ENCODE results near the gene SBNO1. TPM values are rescaled to one million over a fixed set of nuclear protein-coding genes. Genes with fewer than 3 reads are reported as not detected.

Gene SBNO1
- total and polyA plus RNA-seq, 7 donors: 6.8 to 49.6 (median 30.4) TPM

DNA sequence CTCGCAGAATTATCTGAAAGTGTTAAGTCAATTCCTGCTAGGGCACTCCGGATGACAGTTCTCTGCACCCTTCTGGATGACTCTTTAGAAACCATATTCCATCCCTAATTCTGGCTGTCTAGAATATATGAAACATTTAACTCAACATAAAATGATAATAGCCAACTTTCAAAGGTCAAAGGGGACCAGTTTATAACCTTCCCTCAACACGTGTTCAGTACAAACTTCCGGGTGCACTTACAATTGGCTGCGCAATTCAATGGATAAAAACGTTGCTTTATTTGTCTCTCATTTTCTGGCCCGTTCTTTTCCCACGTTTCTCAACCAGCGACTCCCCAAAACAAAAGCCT is 1.3 kb downstream of the SBNO1 start:
- H3K4me3 ChIP-seq: peak overlapping the region; percentile 95
- no peak for DNase-seq
- intact Hi-C loops (cut with DNase I): no loop called here
- H3K27me3 ChIP-seq (ENCODE audit: insufficient read depth in 3 of 3, low read length in 2 of 3): no peaks in the 10 kb centered on the region
- peaks cover 0 to 2% of the 10 kb centered on the region in 2 donors for H3K36me3 ChIP-seq (ENCODE audit: insufficient read depth in 1 of 2, low read depth in 1 of 2)
- no peaks in the 10 kb centered on the region for H3K9me3 ChIP-seq
- 2 to 5% (median 5%) methylated on average over 9 of the region's 9 CpGs for WGBS, 3 donors
- H3K4me1 ChIP-seq: peaks cover 18% of the 10 kb centered on the region
- peak overlapping the region; percentile 85 for H3K27ac ChIP-seq
- TF ChIP-seq, protein P1, sequence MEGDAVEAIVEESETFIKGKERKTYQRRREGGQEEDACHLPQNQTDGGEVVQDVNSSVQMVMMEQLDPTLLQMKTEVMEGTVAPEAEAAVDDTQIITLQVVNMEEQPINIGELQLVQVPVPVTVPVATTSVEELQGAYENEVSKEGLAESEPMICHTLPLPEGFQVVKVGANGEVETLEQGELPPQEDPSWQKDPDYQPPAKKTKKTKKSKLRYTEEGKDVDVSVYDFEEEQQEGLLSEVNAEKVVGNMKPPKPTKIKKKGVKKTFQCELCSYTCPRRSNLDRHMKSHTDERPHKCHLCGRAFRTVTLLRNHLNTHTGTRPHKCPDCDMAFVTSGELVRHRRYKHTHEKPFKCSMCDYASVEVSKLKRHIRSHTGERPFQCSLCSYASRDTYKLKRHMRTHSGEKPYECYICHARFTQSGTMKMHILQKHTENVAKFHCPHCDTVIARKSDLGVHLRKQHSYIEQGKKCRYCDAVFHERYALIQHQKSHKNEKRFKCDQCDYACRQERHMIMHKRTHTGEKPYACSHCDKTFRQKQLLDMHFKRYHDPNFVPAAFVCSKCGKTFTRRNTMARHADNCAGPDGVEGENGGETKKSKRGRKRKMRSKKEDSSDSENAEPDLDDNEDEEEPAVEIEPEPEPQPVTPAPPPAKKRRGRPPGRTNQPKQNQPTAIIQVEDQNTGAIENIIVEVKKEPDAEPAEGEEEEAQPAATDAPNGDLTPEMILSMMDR (IDR thresholded peaks at IDR 0.05): no peak
- ATAC-seq: no peak

DNA sequence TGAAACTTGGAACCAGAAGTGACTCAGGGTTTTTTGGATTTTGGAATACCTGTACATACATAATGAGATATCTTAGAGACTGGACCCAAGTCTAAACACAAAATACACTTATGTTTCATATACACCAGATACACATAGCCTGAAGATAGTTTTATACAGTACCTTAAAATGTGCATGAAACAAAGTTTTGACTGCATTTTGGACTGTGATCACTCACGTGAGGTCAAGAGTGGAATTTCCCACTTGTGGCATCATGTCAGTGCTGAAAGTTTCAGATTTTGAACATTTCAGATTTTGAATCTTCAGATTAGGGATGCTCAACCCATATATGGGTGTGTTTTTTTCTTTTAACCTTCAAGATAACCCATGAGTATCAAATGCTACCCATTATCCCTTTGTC is 6.6 kb downstream of the SBNO1 start:
- H3K27me3 ChIP-seq (ENCODE audit: insufficient read depth in 3 of 3, low read length in 2 of 3): no peaks in the 10 kb centered on the region
- 55 to 76% (median 75%) methylated on average over 1 of the region's 1 CpG for WGBS, 3 donors
- H3K4me1 ChIP-seq: peaks cover 16% of the 10 kb centered on the region
- H3K9me3 ChIP-seq: no peaks in the 10 kb centered on the region
- intact Hi-C loops (cut with DNase I): loop anchor here in 1 of 2 donors (5.0 kb wide), 1 partner anchor 66 kb away; no protein-coding TSS in a partner anchor
- peaks cover 0 to 20% of the 10 kb centered on the region in 2 donors for H3K36me3 ChIP-seq (ENCODE audit: insufficient read depth in 1 of 2, low read depth in 1 of 2)
- H3K27ac ChIP-seq: no peak overlapping the region
- TF ChIP-seq, protein P1 (IDR thresholded peaks at IDR 0.05): no peak
- no peak for DNase-seq
- ATAC-seq: no peak
- H3K4me3 ChIP-seq: no peak overlapping the region

GRCh38 chr12:123356159-123356670 is 8.4 kb downstream of the SBNO1 start:
- no peak overlapping the region for H3K27ac ChIP-seq
- no peaks in the 10 kb centered on the region for H3K27me3 ChIP-seq (ENCODE audit: insufficient read depth in 3 of 3, low read length in 2 of 3)
- ATAC-seq (no peak), DNase-seq (no peak)
- peaks cover 0 to 29% of the 10 kb centered on the region in 2 donors for H3K36me3 ChIP-seq (ENCODE audit: insufficient read depth in 1 of 2, low read depth in 1 of 2)
- no peaks in the 10 kb centered on the region for H3K9me3 ChIP-seq
- intact Hi-C loops (cut with DNase I): loop anchor here in 1 of 2 donors (5.0 kb wide), 1 partner anchor 64 kb away; no protein-coding TSS in a partner anchor
- WGBS, 3 donors: 75 to 79% (median 76%) methylated on average over 7 of the region's 7 CpGs
- TF ChIP-seq, protein P1 (IDR thresholded peaks at IDR 0.05): no peak
- H3K4me3 ChIP-seq: no peak overlapping the region
- peaks cover 8% of the 10 kb centered on the region for H3K4me1 ChIP-seq

- TF ChIP-seq, protein P1 (IDR thresholded peaks at IDR 0.05): no peak
- Histone ChIP-seq H3K27me3 (ENCODE audit: insufficient read depth in 3 of 3, low read length in 2 of 3) (no peaks in the 10 kb centered on the region), H3K9me3 (no peaks in the 10 kb centered on the region), H3K36me3 (ENCODE audit: insufficient read depth in 1 of 2, low read depth in 1 of 2) (peaks cover 0 to 30% of the 10 kb centered on the region in 2 donors), H3K4me1 (peaks cover 8% of the 10 kb centered on the region), H3K4me3 (no peak overlapping the region), H3K27ac (no peak overlapping the region)
- WGBS, 3 donors: 91 to 96% (median 93%) methylated on average over 2 of the region's 2 CpGs
- ATAC-seq (no peak), DNase-seq (no peak)
- intact Hi-C loops (cut with DNase I): no loop called here
Measured at GRCh38 chr12:123354600-123354999, 10.0 kb downstream of the SBNO1 start.

- H3K4me3 ChIP-seq: no peak overlapping the region
- no peak overlapping the region for H3K27ac ChIP-seq
- no peaks in the 10 kb centered on the region for H3K27me3 ChIP-seq (ENCODE audit: insufficient read depth in 3 of 3, low read length in 2 of 3)
- DNase-seq (no peak), ATAC-seq (no peak)
- peaks cover 2 to 57% of the 10 kb centered on the region in 2 donors for H3K36me3 ChIP-seq (ENCODE audit: insufficient read depth in 1 of 2, low read depth in 1 of 2)
- 99 to 100% (median 100%) methylated on average over 2 of the region's 2 CpGs for WGBS, 3 donors
- H3K4me1 ChIP-seq: peaks cover 3% of the 10 kb centered on the region
- TF ChIP-seq, protein P1 (IDR thresholded peaks at IDR 0.05): no peak
- H3K9me3 ChIP-seq: no peaks in the 10 kb centered on the region
- intact Hi-C loops (cut with DNase I): no loop called here
Measured at GRCh38 chr12:123351349-123351748, 13.3 kb downstream of the SBNO1 start.

Measured in psoas muscle (tissue), 8 donors.